ENCODE results near the gene DNASE1L1.

Gene DNASE1L1

GRCh38 chrX:154365997-154366665 is 42.9 kb downstream of the DNASE1L1 start:
- FAIRE-seq: no peak

GRCh38 chrX:154365052-154365600 is 43.9 kb downstream of the DNASE1L1 start:
- FAIRE-seq: no peak

- no peak for FAIRE-seq
Observed at GRCh38 chrX:154363706-154364439, 45.2 kb downstream of the DNASE1L1 start.

- FAIRE-seq: no peak
Observed at GRCh38 chrX:154362085-154362742, 46.8 kb downstream of the DNASE1L1 start.

- FAIRE-seq: no peak
Observed at GRCh38 chrX:154360155-154360713, 48.8 kb downstream of the DNASE1L1 start.

- no peak for FAIRE-seq
Observed at GRCh38 chrX:154359362-154360154, 49.5 kb downstream of the DNASE1L1 start.

GRCh38 chrX:154358829-154359228 is 50.2 kb downstream of the DNASE1L1 start:
- FAIRE-seq: no peak

- FAIRE-seq: no peak
Observed at GRCh38 chrX:154358011-154358410, 51.0 kb downstream of the DNASE1L1 start.

GRCh38 chrX:154357205-154357604 is 51.8 kb downstream of the DNASE1L1 start:
- no peak for FAIRE-seq

- FAIRE-seq: no peak
Observed at GRCh38 chrX:154356596-154356995, 52.5 kb downstream of the DNASE1L1 start.

GRCh38 chrX:154355776-154356140 is 53.3 kb downstream of the DNASE1L1 start:
- no peak for FAIRE-seq

- FAIRE-seq: no peak
Observed at GRCh38 chrX:154355094-154355775, 53.8 kb downstream of the DNASE1L1 start.

- FAIRE-seq: no peak
Observed at GRCh38 chrX:154354516-154354915, 54.5 kb downstream of the DNASE1L1 start.

GRCh38 chrX:154354013-154354412 is 55.0 kb downstream of the DNASE1L1 start:
- FAIRE-seq: no peak

GRCh38 chrX:154353172-154353843 is 55.7 kb downstream of the DNASE1L1 start:
- no peak for FAIRE-seq

- FAIRE-seq: no peak
Observed at GRCh38 chrX:154352466-154352865, 56.6 kb downstream of the DNASE1L1 start.

GRCh38 chrX:154352012-154352401 is 57.0 kb downstream of the DNASE1L1 start:
- no peak for FAIRE-seq

Data from A204.1 (cell line).